ENCODE results near the gene DCST1.

Gene DCST1

GRCh38 chr1:155053531-155054105, 20.0 kb downstream of the DCST1 start:
- Histone ChIP-seq H3K27ac (replicated peaks) (peak overlapping the region; percentile 54), H3K4me3 (replicated peaks; ENCODE audit: insufficient read depth, low read length) (no peak overlapping the region), H3K27me3 (ENCODE audit: insufficient read depth, poor library complexity, severe bottlenecking) (no peaks in the 10 kb centered on the region)
- TF ChIP-seq POLR2AphosphoS5 (IDR thresholded peaks at IDR 0.05; ENCODE audit: low read depth) = no peak
- DNase-seq (ENCODE audit: low read depth in 1 of 2, low spot score in 1 of 2) = no peak

DNA sequence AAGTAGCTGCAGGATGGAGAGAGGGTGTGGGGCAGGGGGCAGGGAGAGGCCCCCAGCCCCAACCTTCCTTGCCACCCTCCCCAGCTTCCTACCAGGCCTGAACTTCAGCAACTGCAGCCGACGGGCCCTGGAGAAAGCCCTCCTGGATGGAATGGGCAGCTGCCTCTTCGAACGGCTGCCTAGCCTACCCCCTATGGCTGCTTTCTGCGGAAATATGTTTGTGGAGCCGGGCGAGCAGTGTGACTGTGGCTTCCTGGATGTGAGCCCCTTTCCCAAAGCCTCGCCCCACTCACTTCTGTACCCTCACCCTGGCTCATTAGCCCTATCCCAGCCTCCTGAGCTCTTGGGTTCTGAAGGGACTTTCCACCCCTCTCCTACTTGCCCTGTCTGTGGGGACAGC, 23.5 kb downstream of the DCST1 start:
- H3K27me3 ChIP-seq (ENCODE audit: insufficient read depth, poor library complexity, severe bottlenecking) = no peaks in the 10 kb centered on the region
- no peak for TF ChIP-seq SPI1 (IDR thresholded peaks at IDR 0.05; ENCODE audit: borderline replicate concordance, low read depth)
- TF ChIP-seq POLR2AphosphoS5 (IDR thresholded peaks at IDR 0.05; ENCODE audit: low read depth) = no peak
- no peak for TF ChIP-seq GABPA (IDR thresholded peaks at IDR 0.05; ENCODE audit: low read depth)
- TF ChIP-seq, protein P1, sequence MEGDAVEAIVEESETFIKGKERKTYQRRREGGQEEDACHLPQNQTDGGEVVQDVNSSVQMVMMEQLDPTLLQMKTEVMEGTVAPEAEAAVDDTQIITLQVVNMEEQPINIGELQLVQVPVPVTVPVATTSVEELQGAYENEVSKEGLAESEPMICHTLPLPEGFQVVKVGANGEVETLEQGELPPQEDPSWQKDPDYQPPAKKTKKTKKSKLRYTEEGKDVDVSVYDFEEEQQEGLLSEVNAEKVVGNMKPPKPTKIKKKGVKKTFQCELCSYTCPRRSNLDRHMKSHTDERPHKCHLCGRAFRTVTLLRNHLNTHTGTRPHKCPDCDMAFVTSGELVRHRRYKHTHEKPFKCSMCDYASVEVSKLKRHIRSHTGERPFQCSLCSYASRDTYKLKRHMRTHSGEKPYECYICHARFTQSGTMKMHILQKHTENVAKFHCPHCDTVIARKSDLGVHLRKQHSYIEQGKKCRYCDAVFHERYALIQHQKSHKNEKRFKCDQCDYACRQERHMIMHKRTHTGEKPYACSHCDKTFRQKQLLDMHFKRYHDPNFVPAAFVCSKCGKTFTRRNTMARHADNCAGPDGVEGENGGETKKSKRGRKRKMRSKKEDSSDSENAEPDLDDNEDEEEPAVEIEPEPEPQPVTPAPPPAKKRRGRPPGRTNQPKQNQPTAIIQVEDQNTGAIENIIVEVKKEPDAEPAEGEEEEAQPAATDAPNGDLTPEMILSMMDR (IDR thresholded peaks at IDR 0.05; ENCODE audit: insufficient read depth, low read length) = no peak
- TF ChIP-seq REST (IDR thresholded peaks at IDR 0.05; ENCODE audit: insufficient replicate concordance, low read depth) = no peak
- H3K27ac ChIP-seq (replicated peaks) = no peak overlapping the region
- DNase-seq (ENCODE audit: low read depth in 1 of 2, low spot score in 1 of 2) = no peak
- no peak overlapping the region for H3K4me3 ChIP-seq (replicated peaks; ENCODE audit: insufficient read depth, low read length)

DNA sequence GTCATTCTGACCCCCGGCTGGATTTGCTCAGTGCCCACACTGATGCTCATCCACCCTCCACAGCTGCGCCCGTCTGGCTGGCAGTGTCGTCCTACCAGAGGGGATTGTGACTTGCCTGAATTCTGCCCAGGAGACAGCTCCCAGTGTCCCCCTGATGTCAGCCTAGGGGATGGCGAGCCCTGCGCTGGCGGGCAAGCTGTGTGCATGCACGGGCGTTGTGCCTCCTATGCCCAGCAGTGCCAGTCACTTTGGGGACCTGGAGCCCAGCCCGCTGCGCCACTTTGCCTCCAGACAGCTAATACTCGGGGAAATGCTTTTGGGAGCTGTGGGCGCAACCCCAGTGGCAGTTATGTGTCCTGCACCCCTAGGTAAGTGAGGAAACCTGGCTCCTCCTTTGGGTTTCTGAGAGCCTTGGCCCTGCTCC, 24.2 kb downstream of the DCST1 start:
- Histone ChIP-seq H3K4me3 (replicated peaks; ENCODE audit: insufficient read depth, low read length) (no peak overlapping the region), H3K27me3 (ENCODE audit: insufficient read depth, poor library complexity, severe bottlenecking) (no peaks in the 10 kb centered on the region), H3K27ac (replicated peaks) (no peak overlapping the region)
- DNase-seq (ENCODE audit: low read depth in 1 of 2, low spot score in 1 of 2) = no peak
- TF ChIP-seq SPI1 (IDR thresholded peaks at IDR 0.05; ENCODE audit: borderline replicate concordance, low read depth) (no peak), POLR2AphosphoS5 (IDR thresholded peaks at IDR 0.05; ENCODE audit: low read depth) (no peak), GABPA (IDR thresholded peaks at IDR 0.05; ENCODE audit: low read depth) (no peak), REST (IDR thresholded peaks at IDR 0.05; ENCODE audit: insufficient replicate concordance, low read depth) (no peak)
- TF ChIP-seq, protein P1 (IDR thresholded peaks at IDR 0.05; ENCODE audit: insufficient read depth, low read length) = no peak

- no peak for DNase-seq (ENCODE audit: low read depth in 1 of 2, low spot score in 1 of 2)
- no peak overlapping the region for H3K27ac ChIP-seq (replicated peaks)
- no peaks in the 10 kb centered on the region for H3K27me3 ChIP-seq (ENCODE audit: insufficient read depth, poor library complexity, severe bottlenecking)
- H3K4me3 ChIP-seq (replicated peaks; ENCODE audit: insufficient read depth, low read length) = no peak overlapping the region
- TF ChIP-seq, protein P1 (IDR thresholded peaks at IDR 0.05; ENCODE audit: insufficient read depth, low read length) = no peak
- no peak for TF ChIP-seq GABPA (IDR thresholded peaks at IDR 0.05; ENCODE audit: low read depth)
- no peak for TF ChIP-seq SPI1 (IDR thresholded peaks at IDR 0.05; ENCODE audit: borderline replicate concordance, low read depth)
- TF ChIP-seq POLR2AphosphoS5 (IDR thresholded peaks at IDR 0.05; ENCODE audit: low read depth) = no peak
- TF ChIP-seq REST (IDR thresholded peaks at IDR 0.05; ENCODE audit: insufficient replicate concordance, low read depth) = no peak
Measured at GRCh38 chr1:155060736-155061135, 27.1 kb downstream of the DCST1 start.
